GM12801 (cell line): ENCODE results near the gene PCDH1.

Source experiments
- CTCF ChIP-seq: IDR thresholded peaks from one replicate; pipeline ENCODE4 v1.5.1; 2011; ENCODE audit warnings: control low read depth; ENCODE audit not compliant: insufficient read length; ENCODE audit errors: extremely low read depth

The PCDH1 gene

GRCh38 chr5:141889282-141889871 is 11.2 kb upstream of the PCDH1 start:
- no peak for TF ChIP-seq CTCF

- no peak for TF ChIP-seq CTCF
Observed at GRCh38 chr5:141883892-141884318, 5.7 kb upstream of the PCDH1 start.

DNA sequence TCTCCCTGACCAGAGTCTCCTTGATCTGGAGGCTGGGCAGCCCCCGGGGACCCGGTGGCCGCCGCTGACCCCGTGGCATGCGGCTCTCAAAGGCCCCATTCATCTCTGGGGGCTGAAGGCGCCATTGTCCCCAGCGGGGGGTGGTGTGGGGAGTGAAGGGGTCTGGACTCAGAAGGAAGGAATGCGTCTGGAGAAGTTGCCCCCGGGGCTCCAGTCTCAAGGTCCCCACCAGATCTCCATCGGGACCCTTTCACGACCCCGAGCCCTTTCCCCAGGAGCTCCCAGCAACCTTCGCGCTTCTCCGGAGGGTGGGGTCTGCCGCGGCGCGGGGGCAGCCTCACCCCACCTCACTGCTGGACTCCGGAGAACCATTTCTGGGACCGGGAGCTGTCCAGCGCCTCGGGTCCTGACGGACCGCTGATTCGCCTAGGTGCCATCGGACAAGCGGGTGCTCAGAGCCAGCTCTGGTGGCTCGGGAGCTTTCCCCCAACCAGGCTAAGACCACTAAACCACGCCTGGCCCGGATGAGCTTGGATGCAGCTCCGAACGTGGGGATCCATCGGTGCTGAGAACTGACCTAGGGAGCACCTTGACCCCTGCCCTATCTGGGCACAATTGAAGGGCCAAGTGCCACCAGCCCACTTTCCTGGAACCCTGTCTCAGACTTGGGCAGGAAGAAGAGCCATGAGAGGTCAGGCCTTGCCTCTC is 5.1 kb upstream of the PCDH1 start:
- TF ChIP-seq CTCF = no peak

DNA sequence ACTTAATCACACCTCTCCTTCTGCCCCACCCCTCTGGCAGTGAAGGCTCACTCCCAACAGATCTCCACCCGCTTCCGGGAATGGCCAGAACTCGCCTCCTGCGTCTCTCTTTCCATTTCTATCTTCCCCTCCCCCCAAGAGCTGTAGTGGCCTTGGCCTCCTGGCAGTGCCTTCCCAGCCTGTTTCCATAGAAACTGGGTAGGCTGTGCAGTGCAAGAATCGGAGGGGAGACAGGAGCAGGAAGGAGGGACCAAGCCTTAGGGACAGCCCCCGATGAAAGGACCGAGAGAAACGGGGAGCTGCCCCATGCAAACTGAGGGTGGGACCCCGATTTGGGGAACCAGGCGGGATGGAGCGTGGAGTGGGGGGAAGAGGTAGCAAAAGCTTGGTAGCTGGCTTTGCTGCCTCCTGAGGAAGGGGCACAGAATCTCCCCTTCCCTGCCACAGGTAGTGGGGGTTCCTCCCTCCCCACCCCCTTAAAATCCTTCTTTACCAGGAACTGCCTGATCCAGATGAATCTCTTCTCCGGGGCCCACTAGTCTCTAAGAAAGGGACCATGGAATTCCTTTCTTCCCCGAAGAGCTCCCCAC is 4.5 kb upstream of the PCDH1 start:
- TF ChIP-seq CTCF = no peak

DNA sequence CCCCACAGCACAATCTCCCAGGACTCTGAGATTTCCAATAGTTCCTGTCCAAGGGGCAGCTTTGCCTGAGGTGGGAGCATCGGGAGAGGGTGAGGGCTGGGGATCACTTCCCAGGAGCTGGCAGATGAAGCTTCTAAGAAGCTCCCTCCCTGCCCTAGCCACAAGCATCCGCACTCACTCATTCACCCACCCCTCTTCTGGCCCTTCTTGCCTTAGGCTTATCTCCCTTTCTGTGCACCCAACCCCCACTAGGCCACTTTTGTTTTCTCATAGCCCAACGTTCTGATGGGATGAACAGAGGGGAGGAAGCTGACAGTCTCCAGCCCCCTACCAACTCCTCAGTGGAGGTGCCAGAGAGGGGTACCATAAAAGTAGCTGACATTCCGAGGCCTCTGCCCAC is 3.7 kb upstream of the PCDH1 start:
- TF ChIP-seq CTCF = no peak

GRCh38 chr5:141880961-141881801 is 3.0 kb upstream of the PCDH1 start:
- TF ChIP-seq CTCF = no peak
